IMR-90 (cell line): ENCODE results near the gene MGLL.

ENCODE experiments used
- BHLHE40 ChIP-seq: fragments of 150-350 bp; IDR thresholded peaks from 2 replicates; pipeline ENCODE4 v1.6.1; 2016; ENCODE audit warnings: mild to moderate bottlenecking, low read depth, low read length
- CEBPB ChIP-seq: IDR thresholded peaks from 2 replicates; pipeline ENCODE4 v1.6.1; 2012; ENCODE audit warnings: low read depth, low read length, improper control_type of control experiment
- CHD1 ChIP-seq: IDR thresholded peaks from 2 replicates; pipeline ENCODE4 v1.6.1; 2012; ENCODE audit warnings: low read depth, low read length, improper control_type of control experiment
- MAFK ChIP-seq: IDR thresholded peaks from 2 replicates; pipeline ENCODE4 v1.6.1; 2012; ENCODE audit warnings: low read depth, low read length, improper control_type of control experiment
- MXI1 ChIP-seq: IDR thresholded peaks from 2 replicates; pipeline ENCODE4 v1.6.1; 2012; ENCODE audit warnings: low read depth, mild to moderate bottlenecking, low read length, moderate library complexity, borderline replicate concordance
- POLR2A ChIP-seq: IDR thresholded peaks from 2 replicates; pipeline ENCODE4 v1.6.1; 2012; ENCODE audit warnings: mild to moderate bottlenecking, low read depth, low read length
- RAD21 ChIP-seq: IDR thresholded peaks from 2 replicates; pipeline ENCODE4 v1.6.1; 2012; ENCODE audit warnings: low read length, improper control_type of control experiment
- RCOR1 ChIP-seq: IDR thresholded peaks from 2 replicates; pipeline ENCODE4 v1.6.1; 2012; ENCODE audit warnings: mild to moderate bottlenecking, low read length, improper control_type of control experiment; ENCODE audit not compliant: insufficient replicate concordance
- RFX5 ChIP-seq: IDR thresholded peaks from 2 replicates; pipeline ENCODE4 v1.8.0; 2012; ENCODE audit warnings: low read depth, mild to moderate bottlenecking, low read length, moderate library complexity
- SMC3 ChIP-seq: fragments of 150-350 bp; IDR thresholded peaks from 2 replicates; pipeline ENCODE4 v1.6.1; 2016; ENCODE audit warnings: low read depth, mild to moderate bottlenecking, antibody characterized with exemption, low read length, moderate library complexity
- TF ChIP-seq, protein P1 (sequence below): conservative IDR thresholded peaks from 2 replicates; pipeline ENCODE4 v1.5.1; 2012; ENCODE audit warnings: mild to moderate bottlenecking, low read depth, low read length, improper control_type of control experiment
- TF ChIP-seq, protein P2 (sequence below): fragments of 150-350 bp; IDR thresholded peaks from 2 replicates; pipeline ENCODE4 v1.6.1; 2016; ENCODE audit warnings: low read depth, mild to moderate bottlenecking, low read length, moderate library complexity, borderline replicate concordance

DNA sequence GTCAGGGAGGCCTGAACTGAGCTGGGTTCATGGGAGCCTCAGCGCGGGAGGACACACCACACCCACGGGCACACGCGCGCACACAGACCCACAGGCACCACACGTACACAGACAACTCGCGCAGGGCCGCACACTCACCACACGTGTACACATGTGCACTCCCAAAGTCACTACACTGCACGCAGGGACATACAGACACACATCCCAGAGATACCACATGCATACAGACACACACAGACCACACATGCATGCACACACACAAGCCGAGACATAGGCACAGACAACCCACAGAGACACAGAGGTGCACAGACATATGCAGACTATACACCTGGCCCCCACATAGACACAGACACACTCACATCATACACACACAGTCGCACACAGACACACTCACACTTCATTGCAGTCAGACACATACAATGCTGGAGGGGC, 1.1 kb upstream of the MGLL start:
- no peak for TF ChIP-seq POLR2A
- no peak for TF ChIP-seq CHD1
- no peak for TF ChIP-seq BHLHE40
- TF ChIP-seq, protein P1, sequence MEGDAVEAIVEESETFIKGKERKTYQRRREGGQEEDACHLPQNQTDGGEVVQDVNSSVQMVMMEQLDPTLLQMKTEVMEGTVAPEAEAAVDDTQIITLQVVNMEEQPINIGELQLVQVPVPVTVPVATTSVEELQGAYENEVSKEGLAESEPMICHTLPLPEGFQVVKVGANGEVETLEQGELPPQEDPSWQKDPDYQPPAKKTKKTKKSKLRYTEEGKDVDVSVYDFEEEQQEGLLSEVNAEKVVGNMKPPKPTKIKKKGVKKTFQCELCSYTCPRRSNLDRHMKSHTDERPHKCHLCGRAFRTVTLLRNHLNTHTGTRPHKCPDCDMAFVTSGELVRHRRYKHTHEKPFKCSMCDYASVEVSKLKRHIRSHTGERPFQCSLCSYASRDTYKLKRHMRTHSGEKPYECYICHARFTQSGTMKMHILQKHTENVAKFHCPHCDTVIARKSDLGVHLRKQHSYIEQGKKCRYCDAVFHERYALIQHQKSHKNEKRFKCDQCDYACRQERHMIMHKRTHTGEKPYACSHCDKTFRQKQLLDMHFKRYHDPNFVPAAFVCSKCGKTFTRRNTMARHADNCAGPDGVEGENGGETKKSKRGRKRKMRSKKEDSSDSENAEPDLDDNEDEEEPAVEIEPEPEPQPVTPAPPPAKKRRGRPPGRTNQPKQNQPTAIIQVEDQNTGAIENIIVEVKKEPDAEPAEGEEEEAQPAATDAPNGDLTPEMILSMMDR: no peak
- TF ChIP-seq RFX5: no peak
- TF ChIP-seq SMC3: no peak
- TF ChIP-seq RAD21: no peak
- TF ChIP-seq MAFK: no peak
- TF ChIP-seq MXI1: no peak
- TF ChIP-seq RCOR1: no peak
- no peak for TF ChIP-seq CEBPB
- TF ChIP-seq, protein P2, sequence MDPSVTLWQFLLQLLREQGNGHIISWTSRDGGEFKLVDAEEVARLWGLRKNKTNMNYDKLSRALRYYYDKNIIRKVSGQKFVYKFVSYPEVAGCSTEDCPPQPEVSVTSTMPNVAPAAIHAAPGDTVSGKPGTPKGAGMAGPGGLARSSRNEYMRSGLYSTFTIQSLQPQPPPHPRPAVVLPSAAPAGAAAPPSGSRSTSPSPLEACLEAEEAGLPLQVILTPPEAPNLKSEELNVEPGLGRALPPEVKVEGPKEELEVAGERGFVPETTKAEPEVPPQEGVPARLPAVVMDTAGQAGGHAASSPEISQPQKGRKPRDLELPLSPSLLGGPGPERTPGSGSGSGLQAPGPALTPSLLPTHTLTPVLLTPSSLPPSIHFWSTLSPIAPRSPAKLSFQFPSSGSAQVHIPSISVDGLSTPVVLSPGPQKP: no peak
